ENCODE results near the gene SSH2. TPM values are rescaled to one million over a fixed set of nuclear protein-coding genes. Genes with fewer than 3 reads are reported as not detected.

The SSH2 gene
- total and polyA plus RNA-seq, 2 of the 13 experiments (the other 11 are each of a cell fraction or from before 2014, with no cell fraction given), result 6.0 to 6.4 TPM

DNA sequence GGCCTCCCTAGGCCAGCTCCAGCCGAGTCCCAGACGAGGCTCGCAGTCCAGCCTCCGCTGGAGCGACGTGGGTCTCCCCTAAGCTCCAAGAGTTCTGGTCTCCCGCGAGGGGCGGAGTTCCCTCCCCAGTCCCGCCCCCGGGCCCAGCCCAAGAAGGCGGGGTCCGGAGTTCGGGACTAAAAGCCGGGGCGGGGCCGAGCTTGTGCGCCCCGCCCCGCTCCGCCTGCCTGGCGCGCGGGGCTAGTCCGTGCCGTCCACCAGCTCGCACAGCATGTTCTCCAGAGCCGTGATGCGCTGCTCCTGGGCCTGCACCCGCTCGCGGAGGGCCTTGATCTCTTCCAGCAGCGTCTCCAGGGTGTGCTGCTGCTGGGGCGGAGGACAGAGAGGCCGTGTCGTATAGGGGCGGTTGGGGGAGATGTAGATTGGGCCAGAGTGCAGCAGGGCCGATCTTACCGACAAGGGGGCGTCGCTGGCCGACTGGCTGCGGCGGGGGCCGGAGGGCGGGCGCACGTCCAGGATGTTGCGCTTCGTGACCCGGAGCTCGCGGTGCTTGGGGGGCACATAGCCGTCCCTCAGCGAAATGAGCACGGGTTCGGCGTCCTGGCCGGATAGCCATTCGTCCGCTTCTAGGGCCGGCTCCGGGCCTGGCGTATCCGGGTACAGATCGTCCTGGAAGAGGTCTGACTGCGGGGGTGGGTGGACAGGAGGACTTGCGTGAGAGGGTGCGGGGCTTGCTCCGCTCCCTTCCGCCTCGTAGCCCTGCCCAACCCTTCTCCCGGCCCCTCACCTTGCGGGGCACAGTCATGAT is 314.3 kb downstream of the SSH2 start (continued):
- no peak; the same call in none of the 2 replicates for TF ChIP-seq KDM5B (CRISPR knock-in tag; IDR thresholded peaks at IDR 0.05; ENCODE audit: borderline replicate concordance)
- peak; percentile 55; the same call in 1 of the 2 replicates for TF ChIP-seq TFDP2 (CRISPR knock-in tag; IDR thresholded peaks at IDR 0.05)
- no peak for TF ChIP-seq POLR2A (IDR thresholded peaks at IDR 0.05; ENCODE audit: insufficient read depth in 1 of 2, low read depth in 2 of 2, low read length in 2 of 2)
- no peak for TF ChIP-seq TOE1 (CRISPR knock-in tag; IDR thresholded peaks at IDR 0.05)
- no peak for TF ChIP-seq ZFP36L1 (CRISPR knock-in tag; IDR thresholded peaks at IDR 0.05)
- no peak for TF ChIP-seq JUNB (CRISPR knock-in tag; IDR thresholded peaks at IDR 0.05; ENCODE audit: borderline replicate concordance)
- TF ChIP-seq TCF7 (IDR thresholded peaks at IDR 0.05; ENCODE audit: low read depth), result no peak
- no peak for TF ChIP-seq ZNF773 (CRISPR knock-in tag; IDR thresholded peaks at IDR 0.05; ENCODE audit: borderline replicate concordance)
- TF ChIP-seq ZNF121 (CRISPR knock-in tag; IDR thresholded peaks at IDR 0.05), result no peak
- TF ChIP-seq ZNF792 (CRISPR knock-in tag; IDR thresholded peaks at IDR 0.05), result peak; percentile 52; the same call in 1 of the 2 replicates
- no peak for TF ChIP-seq ZNF124 (CRISPR knock-in tag; IDR thresholded peaks at IDR 0.05)
- no peak for TF ChIP-seq GTF3A (CRISPR knock-in tag; conservative IDR thresholded peaks at IDR 0.05)
- TF ChIP-seq ZFYVE20 (CRISPR knock-in tag; IDR thresholded peaks at IDR 0.05; ENCODE audit: borderline replicate concordance, low read depth), result no peak
- TF ChIP-seq, protein P1, sequence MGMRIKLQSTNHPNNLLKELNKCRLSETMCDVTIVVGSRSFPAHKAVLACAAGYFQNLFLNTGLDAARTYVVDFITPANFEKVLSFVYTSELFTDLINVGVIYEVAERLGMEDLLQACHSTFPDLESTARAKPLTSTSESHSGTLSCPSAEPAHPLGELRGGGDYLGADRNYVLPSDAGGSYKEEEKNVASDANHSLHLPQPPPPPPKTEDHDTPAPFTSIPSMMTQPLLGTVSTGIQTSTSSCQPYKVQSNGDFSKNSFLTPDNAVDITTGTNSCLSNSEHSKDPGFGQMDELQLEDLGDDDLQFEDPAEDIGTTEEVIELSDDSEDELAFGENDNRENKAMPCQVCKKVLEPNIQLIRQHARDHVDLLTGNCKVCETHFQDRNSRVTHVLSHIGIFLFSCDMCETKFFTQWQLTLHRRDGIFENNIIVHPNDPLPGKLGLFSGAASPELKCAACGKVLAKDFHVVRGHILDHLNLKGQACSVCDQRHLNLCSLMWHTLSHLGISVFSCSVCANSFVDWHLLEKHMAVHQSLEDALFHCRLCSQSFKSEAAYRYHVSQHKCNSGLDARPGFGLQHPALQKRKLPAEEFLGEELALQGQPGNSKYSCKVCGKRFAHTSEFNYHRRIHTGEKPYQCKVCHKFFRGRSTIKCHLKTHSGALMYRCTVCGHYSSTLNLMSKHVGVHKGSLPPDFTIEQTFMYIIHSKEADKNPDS (CRISPR knock-in tag; IDR thresholded peaks at IDR 0.05), result no peak
- TF ChIP-seq, protein P2, sequence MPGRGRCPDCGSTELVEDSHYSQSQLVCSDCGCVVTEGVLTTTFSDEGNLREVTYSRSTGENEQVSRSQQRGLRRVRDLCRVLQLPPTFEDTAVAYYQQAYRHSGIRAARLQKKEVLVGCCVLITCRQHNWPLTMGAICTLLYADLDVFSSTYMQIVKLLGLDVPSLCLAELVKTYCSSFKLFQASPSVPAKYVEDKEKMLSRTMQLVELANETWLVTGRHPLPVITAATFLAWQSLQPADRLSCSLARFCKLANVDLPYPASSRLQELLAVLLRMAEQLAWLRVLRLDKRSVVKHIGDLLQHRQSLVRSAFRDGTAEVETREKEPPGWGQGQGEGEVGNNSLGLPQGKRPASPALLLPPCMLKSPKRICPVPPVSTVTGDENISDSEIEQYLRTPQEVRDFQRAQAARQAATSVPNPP (CRISPR knock-in tag; IDR thresholded peaks at IDR 0.05), result no peak
- no peak for TF ChIP-seq YEATS4 (CRISPR knock-in tag; IDR thresholded peaks at IDR 0.05; ENCODE audit: borderline replicate concordance)
- TF ChIP-seq ZNF703 (CRISPR knock-in tag; IDR thresholded peaks at IDR 0.05; ENCODE audit: borderline replicate concordance), result no peak
- TF ChIP-seq MLXIP (CRISPR knock-in tag; IDR thresholded peaks at IDR 0.05; ENCODE audit: borderline replicate concordance), result no peak
- TF ChIP-seq, protein P3, sequence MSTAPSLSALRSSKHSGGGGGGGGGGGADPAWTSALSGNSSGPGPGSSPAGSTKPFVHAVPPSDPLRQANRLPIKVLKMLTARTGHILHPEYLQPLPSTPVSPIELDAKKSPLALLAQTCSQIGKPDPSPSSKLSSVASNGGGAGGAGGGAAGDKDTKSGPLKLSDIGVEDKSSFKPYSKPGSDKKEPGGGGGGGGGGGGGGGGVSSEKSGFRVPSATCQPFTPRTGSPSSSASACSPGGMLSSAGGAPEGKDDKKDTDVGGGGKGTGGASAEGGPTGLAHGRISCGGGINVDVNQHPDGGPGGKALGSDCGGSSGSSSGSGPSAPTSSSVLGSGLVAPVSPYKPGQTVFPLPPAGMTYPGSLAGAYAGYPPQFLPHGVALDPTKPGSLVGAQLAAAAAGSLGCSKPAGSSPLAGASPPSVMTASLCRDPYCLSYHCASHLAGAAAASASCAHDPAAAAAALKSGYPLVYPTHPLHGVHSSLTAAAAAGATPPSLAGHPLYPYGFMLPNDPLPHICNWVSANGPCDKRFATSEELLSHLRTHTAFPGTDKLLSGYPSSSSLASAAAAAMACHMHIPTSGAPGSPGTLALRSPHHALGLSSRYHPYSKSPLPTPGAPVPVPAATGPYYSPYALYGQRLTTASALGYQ (CRISPR knock-in tag; IDR thresholded peaks at IDR 0.05), result no peak
- TF ChIP-seq TRIM24 (CRISPR knock-in tag; IDR thresholded peaks at IDR 0.05), result no peak

All from HepG2 (cell line).